H1 (cell line): Measurements from ENCODE around the gene FITM1. TPM values are rescaled to one million over a fixed set of nuclear protein-coding genes. Genes with fewer than 3 reads are reported as not detected.
A peak's percentile ranks its signal among the peaks of the same experiment; 100 is the strongest.

ENCODE experiments used
- CTCF ChIA-PET: fragments of 300-600 bp; sonication (Branson Sonifier 250); formaldehyde crosslinking; loops from one replicate; lab custom pipeline; 2021; ENCODE audit not compliant: partially characterized antibody; lab: Charles Lee
- POLR2A ChIA-PET: fragments of 300-600 bp; sonication (Branson Sonifier 250); formaldehyde crosslinking; loops from one replicate; lab custom pipeline; 2021; ENCODE audit warnings: inconsistent platforms; ENCODE audit not compliant: partially characterized antibody; lab: Charles Lee
- DNase-seq, 2 experiments: peaks; one replicate each; pipeline versions ENCODE4 v3.0.0 to v3.0.0-alpha.2; 2010 to 2022; ENCODE audit warnings: low spot score in 2 of 2, low read depth in 1 of 2, mixed read lengths in 1 of 2
- FAIRE-seq: peaks from 2 replicates; lab custom pipeline; 2011; peaks lifted over from hg19 to GRCh38; lab: Jason Lieb, UNC
- H2AFZ ChIP-seq: 2 replicates; pipeline ENCODE4 v1.8.1; 2012; ENCODE audit warnings: low read length, inconsistent platforms
- H2AK5ac ChIP-seq: 2 replicates; pipeline ENCODE4 v1.6.1; 2013; ENCODE audit warnings: low read depth, low read length
- H2BK120ac ChIP-seq: replicated peaks from 2 replicates; pipeline ENCODE3; 2013; ENCODE audit warnings: low read depth, low read length, inconsistent platforms
- H2BK12ac ChIP-seq: 2 replicates; pipeline ENCODE4 v1.6.1; 2013; ENCODE audit warnings: low read depth, low read length
- H2BK15ac ChIP-seq: 2 replicates; pipeline ENCODE4 v1.6.1; 2013; ENCODE audit warnings: low read length
- H2BK20ac ChIP-seq: 2 replicates; pipeline ENCODE4 v1.6.1; 2013; ENCODE audit warnings: low read length
- H2BK5ac ChIP-seq: 2 replicates; pipeline ENCODE4 v1.6.1; 2013; ENCODE audit warnings: low read depth, low read length
- H3K14ac ChIP-seq: 2 replicates; pipeline ENCODE4 v1.6.1; 2013; ENCODE audit warnings: inconsistent platforms; ENCODE audit not compliant: insufficient read length
- H3K18ac ChIP-seq: 2 replicates; pipeline ENCODE4 v1.6.1; 2013; ENCODE audit warnings: low read length; ENCODE audit errors: extremely low read depth
- H3K23ac ChIP-seq: 2 replicates; pipeline ENCODE4 v1.6.1; 2013; ENCODE audit warnings: inconsistent platforms; ENCODE audit not compliant: insufficient read length
- H3K23me2 ChIP-seq: 2 replicates; pipeline ENCODE4 v1.6.1; 2013; ENCODE audit warnings: low read depth, low read length
- H3K27ac ChIP-seq: 2 replicates; pipeline ENCODE4 v1.6.1; 2011; ENCODE audit warnings: low read depth, low read length, inconsistent platforms
- H3K27me3 ChIP-seq, 4 experiments: replicated peaks in 1 of 4; 1 replicate in 1 of 4; 2 replicates in 3 of 4; pipeline versions ENCODE4 v1.6.1 to v1.8.1; 2011 to 2013; ENCODE audit warnings: low read length in 3 of 4, mild to moderate bottlenecking in 3 of 4, inconsistent platforms in 2 of 4, mixed read lengths in 2 of 4, moderate library complexity in 1 of 4; ENCODE audit not compliant: control insufficient read depth in 3 of 4, insufficient read depth in 3 of 4; ENCODE audit errors: extremely low read depth in 1 of 4
- H3K36me3 ChIP-seq, 4 experiments: 2 replicates each; pipeline versions ENCODE4 v1.6.1 to v1.8.1; 2011 to 2013; ENCODE audit warnings: mild to moderate bottlenecking in 4 of 4, low read length in 3 of 4, moderate library complexity in 2 of 4, control low read depth in 1 of 4, inconsistent platforms in 1 of 4; ENCODE audit not compliant: insufficient read depth in 4 of 4, control insufficient read depth in 2 of 4
- H3K4ac ChIP-seq: replicated peaks from 2 replicates; pipeline ENCODE3; 2013; ENCODE audit warnings: low read length, low read depth, mixed read lengths, inconsistent platforms; ENCODE audit not compliant: insufficient read length
- H3K4me1 ChIP-seq, 4 experiments: replicated peaks in 1 of 4; 1 replicate in 1 of 4; 2 replicates in 3 of 4; pipeline versions ENCODE4 v1.6.1 to v1.8.1; 2011 to 2013; ENCODE audit warnings: low read length in 3 of 4, inconsistent platforms in 2 of 4, mixed read lengths in 1 of 4; ENCODE audit not compliant: insufficient read depth in 4 of 4, control insufficient read depth in 3 of 4
- H3K4me2 ChIP-seq, 2 experiments: 2 replicates each; pipeline versions ENCODE4 v1.6.1 to v1.8.1; 2011 to 2013; ENCODE audit warnings: low read depth in 2 of 2, low read length in 2 of 2, control low read depth in 1 of 2, inconsistent platforms in 1 of 2, mild to moderate bottlenecking in 1 of 2; ENCODE audit not compliant: insufficient read depth in 1 of 2
- H3K4me3 ChIP-seq, 4 experiments: fragments of 200-600, 300-600 bp in 1 of 4; sonication (generic), shearing (Covaris generic), sonication (Bioruptor Twin) in 1 of 4; 2 replicates each; pipeline versions ENCODE4 v1.5.1 to v1.8.1; 2011 to 2016; ENCODE audit warnings: low read length in 4 of 4, low read depth in 3 of 4, control low read depth in 2 of 4, inconsistent platforms in 2 of 4, mild to moderate bottlenecking in 2 of 4, mixed read lengths in 1 of 4, moderate library complexity in 1 of 4; ENCODE audit not compliant: insufficient read depth in 2 of 4; ENCODE audit errors: extremely low read depth in 1 of 4
- H3K56ac ChIP-seq: replicated peaks from 2 replicates; pipeline ENCODE3; 2013; ENCODE audit warnings: low read depth, mild to moderate bottlenecking, mixed read lengths, low read length, inconsistent platforms; ENCODE audit not compliant: insufficient read length
- H3K79me1 ChIP-seq: 2 replicates; pipeline ENCODE4 v1.6.1; 2013; ENCODE audit warnings: low read depth, low read length, control low read depth
- H3K79me2 ChIP-seq, 2 experiments: 2 replicates each; pipeline versions ENCODE4 v1.6.1 to v1.8.1; 2012 to 2013; ENCODE audit warnings: low read length in 2 of 2, mild to moderate bottlenecking in 2 of 2, inconsistent platforms in 1 of 2; ENCODE audit not compliant: insufficient read depth in 2 of 2, control insufficient read depth in 1 of 2
- H3K9ac ChIP-seq, 4 experiments: replicated peaks in 1 of 4; 1 replicate in 1 of 4; 2 replicates in 3 of 4; pipeline versions ENCODE4 v1.6.1 to v1.8.1; 2011 to 2013; ENCODE audit warnings: low read depth in 3 of 4, low read length in 3 of 4, control low read depth in 2 of 4, mild to moderate bottlenecking in 2 of 4, moderate library complexity in 2 of 4, inconsistent platforms in 1 of 4; ENCODE audit errors: extremely low read depth in 1 of 4
- H3K9me3 ChIP-seq, 2 experiments: 2 replicates each; pipeline versions ENCODE4 v1.6.1 to v1.8.1; 2012 to 2013; ENCODE audit warnings: mild to moderate bottlenecking in 2 of 2, moderate library complexity in 2 of 2, control low read depth in 1 of 2, inconsistent platforms in 1 of 2, low read depth in 1 of 2, low read length in 1 of 2, mixed read lengths in 1 of 2; ENCODE audit not compliant: insufficient read depth in 2 of 2
- H4K20me1 ChIP-seq, 2 experiments: replicated peaks in 1 of 2; 2 replicates each; pipeline versions ENCODE3 to v1.8.1; 2011 to 2013; ENCODE audit warnings: inconsistent platforms in 2 of 2, low read length in 2 of 2, mild to moderate bottlenecking in 1 of 2; ENCODE audit not compliant: insufficient read depth in 2 of 2, control insufficient read depth in 1 of 2
- H4K5ac ChIP-seq: 2 replicates; pipeline ENCODE4 v1.6.1; 2013; ENCODE audit warnings: low read length, low read depth, mixed read lengths, inconsistent platforms; ENCODE audit not compliant: insufficient read length
- H4K8ac ChIP-seq: 2 replicates; pipeline ENCODE4 v1.8.0; 2013; ENCODE audit warnings: mild to moderate bottlenecking, moderate library complexity, low read length, inconsistent platforms; ENCODE audit not compliant: insufficient read depth; ENCODE audit errors: extremely low read depth
- H4K91ac ChIP-seq: replicated peaks from 2 replicates; pipeline ENCODE3; 2013; ENCODE audit warnings: low read length, mixed read lengths, inconsistent platforms; ENCODE audit not compliant: insufficient read length
- ATF3 ChIP-seq: IDR thresholded peaks from 2 replicates; pipeline ENCODE4 v1.6.1; 2011; ENCODE audit warnings: low read depth, mild to moderate bottlenecking, low read length; ENCODE audit not compliant: insufficient read depth
- E2F6 ChIP-seq: IDR thresholded peaks from 2 replicates; pipeline ENCODE4 v1.6.1; 2012; ENCODE audit warnings: inconsistent platforms
- EZH2 ChIP-seq: fragments of 200-600 bp; sonication (generic); IDR thresholded peaks from 2 replicates; pipeline ENCODE4 v1.7.1; 2012; ENCODE audit warnings: low read depth, mild to moderate bottlenecking, moderate library complexity, low read length, inconsistent platforms; ENCODE audit not compliant: severe bottlenecking
- GABPA ChIP-seq: IDR thresholded peaks from 2 replicates; pipeline ENCODE4 v1.6.1; 2011; ENCODE audit warnings: mild to moderate bottlenecking, low read length, moderate library complexity, borderline replicate concordance; ENCODE audit not compliant: insufficient read depth
- HDAC6 ChIP-seq: IDR thresholded peaks from one replicate; pipeline ENCODE4 v1.7.1; 2012; ENCODE audit warnings: low read depth, mild to moderate bottlenecking, inconsistent platforms, low read length, moderate library complexity
- POLR2A ChIP-seq, 2 experiments: IDR thresholded peaks; 1 replicate in 1 of 2; 2 replicates in 1 of 2; pipeline ENCODE4 v1.6.1; 2011; ENCODE audit warnings: low read depth in 2 of 2, low read length in 2 of 2, mild to moderate bottlenecking in 2 of 2; ENCODE audit errors: control extremely low read depth in 1 of 2
- POLR2AphosphoS5 ChIP-seq: IDR thresholded peaks from 2 replicates; pipeline ENCODE4 v1.6.1; 2011; ENCODE audit warnings: low read depth, low read length
- RFX5 ChIP-seq: IDR thresholded peaks from 2 replicates; pipeline ENCODE4 v1.6.1; 2011; ENCODE audit warnings: low read depth, low read length, improper control_type of control experiment, borderline replicate concordance
- SP1 ChIP-seq: IDR thresholded peaks from 2 replicates; pipeline ENCODE4 v1.6.1; 2011; ENCODE audit warnings: low read depth, low read length
- TCF12 ChIP-seq: IDR thresholded peaks from 2 replicates; pipeline ENCODE4 v1.6.1; 2011; ENCODE audit warnings: low read depth, mild to moderate bottlenecking, low read length
- USF2 ChIP-seq: IDR thresholded peaks from 2 replicates; pipeline ENCODE4 v1.6.1; 2011; ENCODE audit warnings: low read length, improper control_type of control experiment
- ZNF274 ChIP-seq: IDR thresholded peaks from 2 replicates; pipeline ENCODE4 v1.7.0; 2012; ENCODE audit warnings: low read length, borderline replicate concordance; ENCODE audit errors: extremely low read depth
- WGBS, 2 experiments: shearing (Covaris generic) in 1 of 2; methylation state at CpG; one replicate each; pipeline versions ENCODE4 v1.1.6 to v1.1.7; 2013 to 2015; ENCODE audit warnings: low lambda C conversion rate in 2 of 2, mixed read lengths in 2 of 2, inconsistent platforms in 1 of 2, low coverage in 1 of 2, missing lambda C conversion rate in 1 of 2; ENCODE audit not compliant: insufficient replicate concordance in 2 of 2, insufficient coverage in 1 of 2, insufficient read length in 1 of 2; ENCODE audit errors: extremely low coverage in 1 of 2, missing lambda C conversion rate in 1 of 2; 5-methylcytosine and 5-hydroxymethylcytosine counted together
- polyA plus RNA-seq, 7 experiments: library from polyadenylated mRNA; depleted of rRNA in 3 of 7; stranded (reverse) in 5 of 7; unstranded in 2 of 7; fragments of >200 nt in 5 of 7; fragments of 200-250 nt in 2 of 7; gene quantifications; 1 replicate in 5 of 7; 2 replicates in 1 of 7; 4 replicates in 1 of 7; pipeline versions ENCODE4 v1.2.1 to v1.2.3, GENCODE V29; 2011 to 2013; ENCODE audit warnings: missing spikeins in 2 of 7, mixed read lengths in 2 of 7
- total RNA-seq: library from RNA; stranded (reverse); fragmentation: NEBNext Ultra II Directional; extraction: Animal tissue kit (Norgen Biotek cat#: 25700); gene quantifications from 2 replicates; pipeline ENCODE4 v1.2.1, GENCODE V29; 2021

The FITM1 gene
- total and polyA plus RNA-seq, 2 of the 8 experiments (the other 6 are each of a cell fraction or from before 2014, with no cell fraction given), result 0.53 to 0.76 TPM

- Histone ChIP-seq H3K56ac (no peak overlapping the region), H3K36me3 (no peaks in the 10 kb centered on the region), H3K27ac (no peak overlapping the region), H3K79me2 (no peaks in the 10 kb centered on the region), H2BK5ac (no peak overlapping the region), H4K20me1 (no peaks in the 10 kb centered on the region), H3K14ac (no peak overlapping the region), H3K4me3 (no peak overlapping the region), H4K91ac (no peak overlapping the region), H2BK15ac (no peak overlapping the region), H2BK120ac (no peak overlapping the region), H3K4me2 (no peak overlapping the region), H3K4me1 (no peaks in the 10 kb centered on the region), H3K23ac (no peak overlapping the region), H2AK5ac (0 out of 2 replicates have a peak overlapping the region, but pooled peaks have one; percentile 32), H3K18ac (no peak overlapping the region), H3K4ac (no peak overlapping the region), H2BK12ac (no peak overlapping the region), H3K79me1 (no peaks in the 10 kb centered on the region), H3K23me2 (peaks cover 4% of the 10 kb centered on the region), H2AFZ (no peak overlapping the region), H3K9me3 (peaks cover 0 to under 1% of the 10 kb centered on the region in 2 experiments; a peak in 1 of 4 replicates), H2BK20ac (no peak overlapping the region), H4K5ac (no peak overlapping the region), H3K27me3 (no peaks in the 10 kb centered on the region), H4K8ac (no peak overlapping the region), H3K9ac (no peak overlapping the region)
- FAIRE-seq, result no peak
- ChIA-PET POLR2A (interaction anchor here (0.7 to 23.9 kb wide), 9 partner anchors 8 to 121 kb away, joined by 3 to 626 read pairs (median 4); partner anchors contain the start of genes CPNE6, DHRS4L2, PCK2 and PSME1), CTCF (interaction anchor here (0.6 to 12.2 kb wide), 24 partner anchors 8 to 1038 kb away, joined by 3 to 160 read pairs (median 4); partner anchors contain the start of genes CARMIL3, CIDEB, IRF9 and MDP1)
- 93% methylated on average over 9 of the region's 9 CpGs; no CpG with 5 or more reads in 1 of the 2 experiments for WGBS, 2 experiments
- DNase-seq, result no peak
- TF ChIP-seq SP1, result no peak
- TF ChIP-seq ATF3, result no peak
- no peak for TF ChIP-seq ZNF274
- TF ChIP-seq HDAC6, result no peak
- no peak for TF ChIP-seq USF2
- TF ChIP-seq POLR2A (IDR thresholded peaks at IDR 0.05; ENCODE audit: control extremely low read depth in 1 of 2, low read depth in 2 of 2, low read length in 2 of 2), result no peak
- no peak for TF ChIP-seq TCF12
- no peak for TF ChIP-seq EZH2
- TF ChIP-seq GABPA, result no peak
- TF ChIP-seq POLR2AphosphoS5, result no peak
- TF ChIP-seq RFX5, result no peak
- no peak for TF ChIP-seq E2F6
These were observed 20.4 kb upstream of the FITM1 start for GRCh38 chr14:24110060-24110459.
